Right atrium auricular region (tissue), 2 donors: ENCODE results near the gene RHBDD1. TPM values are rescaled to one million over a fixed set of nuclear protein-coding genes. Genes with fewer than 3 reads are reported as not detected.

Experiments
- DNase-seq: peaks from one replicate; pipeline ENCODE4 v3.0.0-alpha.2; 2019; ENCODE audit warnings: low spot score
- H3K27ac ChIP-seq, 2 donors: fragments of 200-600 bp; sonication (generic); 1 replicate in 1 of 2; 2 replicates in 1 of 2; pipeline ENCODE4 v1.5.1; 2016 to 2019
- H3K27me3 ChIP-seq, 2 donors: fragments of 200-600 bp; sonication (generic); one replicate each; pipeline versions ENCODE4 v1.5.1 to v1.6.0; 2017 to 2019
- H3K36me3 ChIP-seq: fragments of 200-600 bp; sonication (generic); one replicate; pipeline ENCODE4 v1.5.1; 2016
- H3K4me1 ChIP-seq, 2 donors: fragments of 200-600 bp; sonication (generic); one replicate each; pipeline versions ENCODE4 v1.5.1 to v1.6.0; 2017 to 2019
- H3K4me3 ChIP-seq, 2 donors: fragments of 200-600 bp; sonication (generic); 1 replicate in 1 of 2; 2 replicates in 1 of 2; pipeline ENCODE4 v1.5.1; 2017 to 2019; ENCODE audit warnings: mild to moderate bottlenecking in 1 of 2, moderate library complexity in 1 of 2
- H3K9me3 ChIP-seq, 2 donors: fragments of 200-600 bp; sonication (generic); one replicate each; pipeline ENCODE4 v1.5.1; 2019
- total RNA-seq, 2 donors: library from RNA; depleted of rRNA; stranded (reverse); fragments of >200 nt; gene quantifications; one replicate each; pipeline ENCODE4 v1.1.0, GENCODE V29; 2016
- TF ChIP-seq, protein P1 (sequence below), 2 donors: fragments of 200-600 bp; sonication (generic); IDR thresholded peaks; one replicate each; pipeline ENCODE4 v1.5.1; 2019; ENCODE audit warnings: antibody characterized with exemption in 2 of 2

The RHBDD1 gene
- total RNA-seq, 2 donors from 2014 or later = 12.3 to 16.1 TPM

DNA sequence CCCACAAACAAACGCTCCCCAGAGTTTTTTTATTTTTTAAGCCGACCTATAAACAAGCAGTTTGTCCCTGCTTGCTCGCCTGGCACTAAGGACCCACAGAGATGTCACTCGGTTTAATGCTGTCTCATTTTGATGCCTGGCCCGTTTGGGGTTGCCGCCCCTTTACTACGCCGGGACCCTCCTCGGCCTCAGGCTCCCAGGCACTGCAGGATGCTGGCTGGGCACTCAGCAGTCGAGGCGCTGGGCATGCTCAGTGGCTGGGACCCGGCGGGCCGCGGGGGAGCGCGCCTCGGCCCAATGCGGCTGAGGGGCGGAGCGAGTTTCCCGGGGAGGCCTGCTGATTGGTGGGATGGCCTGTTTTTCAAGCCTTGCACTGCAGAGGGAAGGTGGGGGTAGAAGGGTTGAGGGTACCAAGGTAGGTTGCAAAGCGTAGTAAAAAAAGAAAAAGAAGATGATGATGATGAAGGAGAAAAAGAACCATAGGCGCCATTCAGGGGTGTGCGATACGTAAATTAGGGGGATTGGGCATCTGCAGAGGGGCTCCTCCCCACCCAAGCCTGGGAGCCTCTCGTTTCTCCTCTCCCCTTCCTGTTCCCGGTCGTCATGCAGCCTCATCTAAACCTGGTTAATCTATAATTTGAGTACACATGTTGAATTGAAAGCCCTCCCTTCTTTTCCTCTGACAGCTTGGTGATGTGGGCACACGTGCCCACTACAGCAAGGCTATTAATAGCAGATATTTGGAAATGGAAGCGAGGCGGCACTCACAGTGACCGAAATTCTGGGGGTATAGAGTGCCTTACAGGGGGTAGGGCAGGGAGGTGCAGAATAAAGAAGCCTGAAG, 34.7 kb upstream of the RHBDD1 start:
- TF ChIP-seq, protein P1, sequence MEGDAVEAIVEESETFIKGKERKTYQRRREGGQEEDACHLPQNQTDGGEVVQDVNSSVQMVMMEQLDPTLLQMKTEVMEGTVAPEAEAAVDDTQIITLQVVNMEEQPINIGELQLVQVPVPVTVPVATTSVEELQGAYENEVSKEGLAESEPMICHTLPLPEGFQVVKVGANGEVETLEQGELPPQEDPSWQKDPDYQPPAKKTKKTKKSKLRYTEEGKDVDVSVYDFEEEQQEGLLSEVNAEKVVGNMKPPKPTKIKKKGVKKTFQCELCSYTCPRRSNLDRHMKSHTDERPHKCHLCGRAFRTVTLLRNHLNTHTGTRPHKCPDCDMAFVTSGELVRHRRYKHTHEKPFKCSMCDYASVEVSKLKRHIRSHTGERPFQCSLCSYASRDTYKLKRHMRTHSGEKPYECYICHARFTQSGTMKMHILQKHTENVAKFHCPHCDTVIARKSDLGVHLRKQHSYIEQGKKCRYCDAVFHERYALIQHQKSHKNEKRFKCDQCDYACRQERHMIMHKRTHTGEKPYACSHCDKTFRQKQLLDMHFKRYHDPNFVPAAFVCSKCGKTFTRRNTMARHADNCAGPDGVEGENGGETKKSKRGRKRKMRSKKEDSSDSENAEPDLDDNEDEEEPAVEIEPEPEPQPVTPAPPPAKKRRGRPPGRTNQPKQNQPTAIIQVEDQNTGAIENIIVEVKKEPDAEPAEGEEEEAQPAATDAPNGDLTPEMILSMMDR (IDR thresholded peaks at IDR 0.05) = no peak
- peak; percentile 85 for DNase-seq
- peak overlapping the region; percentile 80 for H3K4me3 ChIP-seq
- no peaks in the 10 kb centered on the region for H3K9me3 ChIP-seq
- H3K27me3 ChIP-seq = no peaks in the 10 kb centered on the region
- H3K27ac ChIP-seq = peak overlapping the region; percentile 90 to 92
- H3K4me1 ChIP-seq = peaks cover 0 to 41% of the 10 kb centered on the region in 2 donors
- no peaks in the 10 kb centered on the region for H3K36me3 ChIP-seq

DNA sequence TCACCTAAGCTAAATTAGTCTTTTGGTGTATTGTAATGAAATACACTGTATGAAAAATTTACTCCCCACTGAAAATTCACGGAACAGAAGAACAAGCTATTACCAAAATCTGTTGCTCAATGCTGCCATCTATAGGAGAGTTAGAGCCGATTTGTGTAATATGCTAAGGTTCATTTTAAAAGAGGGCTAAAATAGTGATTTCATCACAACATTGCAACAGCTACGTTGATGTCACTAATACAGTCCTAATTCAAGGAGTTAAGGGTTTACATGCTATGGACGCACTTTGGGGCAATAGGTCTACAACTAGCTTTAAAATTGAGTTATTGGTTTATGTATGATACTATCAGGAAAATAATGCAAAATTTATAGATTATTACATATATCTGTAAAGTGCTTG, 33.3 kb upstream of the RHBDD1 start:
- Histone ChIP-seq H3K36me3 (no peaks in the 10 kb centered on the region), H3K27me3 (no peaks in the 10 kb centered on the region), H3K4me3 (no peak overlapping the region), H3K4me1 (peaks cover 0 to 27% of the 10 kb centered on the region in 2 donors), H3K9me3 (no peaks in the 10 kb centered on the region), H3K27ac (no peak overlapping the region)
- TF ChIP-seq, protein P1 (IDR thresholded peaks at IDR 0.05) = peak; percentile 32 to 76
- no peak for DNase-seq

DNA sequence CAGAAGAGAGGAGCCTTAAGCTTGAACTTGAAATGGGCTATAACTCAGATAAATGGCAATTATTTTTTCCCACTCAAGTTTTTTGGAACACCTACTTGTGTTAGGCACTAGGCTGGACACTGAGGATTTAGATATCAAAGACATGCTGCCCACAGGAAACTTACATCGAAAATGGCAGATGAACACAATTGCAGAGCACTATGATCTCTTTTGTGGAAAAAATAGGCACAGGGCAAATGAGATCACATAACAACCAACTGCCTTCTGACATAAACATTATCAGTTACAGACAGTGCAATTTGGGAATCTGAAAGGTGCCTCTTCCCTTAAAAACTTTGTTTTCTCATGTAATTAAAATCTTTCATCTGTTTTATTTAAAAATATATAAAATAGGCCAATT, 32.4 kb upstream of the RHBDD1 start:
- Histone ChIP-seq H3K27ac (no peak overlapping the region), H3K36me3 (no peaks in the 10 kb centered on the region), H3K9me3 (no peaks in the 10 kb centered on the region), H3K4me3 (no peak overlapping the region), H3K27me3 (no peaks in the 10 kb centered on the region), H3K4me1 (peaks cover 0 to 18% of the 10 kb centered on the region in 2 donors)
- DNase-seq = no peak
- TF ChIP-seq, protein P1 (IDR thresholded peaks at IDR 0.05) = no peak

DNA sequence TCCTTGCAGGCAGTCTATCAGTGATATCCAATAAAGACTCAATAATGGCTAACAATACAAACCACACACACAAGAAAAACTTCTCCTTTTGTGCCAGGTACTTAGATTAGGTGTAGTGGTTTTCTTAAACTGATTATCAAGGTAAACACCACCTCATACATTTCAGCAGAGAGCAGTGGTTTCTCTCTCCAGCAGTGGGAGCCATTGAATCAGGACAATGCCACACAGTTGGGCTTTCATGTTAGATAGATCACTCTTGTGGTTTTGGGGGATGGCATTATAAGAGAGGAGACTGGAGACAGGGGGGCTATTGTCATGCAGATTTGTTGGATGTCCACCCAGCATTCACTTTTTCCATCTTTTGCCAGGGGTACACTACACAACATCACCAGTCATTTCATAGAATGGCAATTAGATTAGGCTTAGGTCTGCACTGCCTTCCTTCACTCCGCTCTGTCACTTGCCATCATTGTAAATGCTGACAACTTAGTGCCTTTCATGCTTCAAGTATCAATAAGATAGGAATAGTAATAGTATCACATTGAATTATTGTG, 22.6 kb upstream of the RHBDD1 start:
- H3K27ac ChIP-seq = no peak overlapping the region
- TF ChIP-seq, protein P1 (IDR thresholded peaks at IDR 0.05) = peak in 1 of 2 donors; percentile 32
- no peak for DNase-seq
- no peak overlapping the region for H3K4me3 ChIP-seq
- no peaks in the 10 kb centered on the region for H3K36me3 ChIP-seq
- no peaks in the 10 kb centered on the region for H3K4me1 ChIP-seq
- no peaks in the 10 kb centered on the region for H3K9me3 ChIP-seq
- H3K27me3 ChIP-seq = no peaks in the 10 kb centered on the region

DNA sequence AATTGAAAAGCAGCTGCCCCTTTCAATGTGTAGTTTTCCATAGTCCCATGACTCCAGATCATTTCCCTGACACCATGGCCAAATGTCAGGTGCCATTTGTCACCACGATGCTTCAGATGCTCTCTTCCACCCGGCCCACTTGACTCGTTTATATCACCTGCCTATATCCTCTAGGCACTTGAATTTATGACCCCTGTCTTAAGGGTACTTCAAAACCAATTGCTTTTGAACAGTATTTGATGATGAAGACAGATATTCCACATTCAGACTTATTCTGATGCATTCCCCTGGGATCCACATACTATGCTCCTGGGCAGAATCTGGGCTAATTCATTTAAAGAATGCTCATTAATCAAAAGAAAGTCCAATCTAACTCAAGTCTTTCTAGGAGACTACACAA, 16.9 kb upstream of the RHBDD1 start:
- Histone ChIP-seq H3K9me3 (peaks cover 0 to 8% of the 10 kb centered on the region in 2 donors), H3K27ac (no peak overlapping the region), H3K27me3 (no peaks in the 10 kb centered on the region), H3K36me3 (no peaks in the 10 kb centered on the region), H3K4me1 (no peaks in the 10 kb centered on the region), H3K4me3 (no peak overlapping the region)
- DNase-seq = no peak
- TF ChIP-seq, protein P1 (IDR thresholded peaks at IDR 0.05) = no peak
